ENCODE data around the gene CST4.
"Not testable (repeated sequence)": the region's sequence is repeated elsewhere in the genome, so short reads cannot be mapped to it uniquely, and the experiment has no call there.

The CST4 gene

GRCh38 chr20:23686046-23686750, 2.6 kb downstream of the CST4 start:
- no peak for FAIRE-seq

- FAIRE-seq = not testable (repeated sequence)
Measured at GRCh38 chr20:23685529-23685896, 3.3 kb downstream of the CST4 start.

DNA sequence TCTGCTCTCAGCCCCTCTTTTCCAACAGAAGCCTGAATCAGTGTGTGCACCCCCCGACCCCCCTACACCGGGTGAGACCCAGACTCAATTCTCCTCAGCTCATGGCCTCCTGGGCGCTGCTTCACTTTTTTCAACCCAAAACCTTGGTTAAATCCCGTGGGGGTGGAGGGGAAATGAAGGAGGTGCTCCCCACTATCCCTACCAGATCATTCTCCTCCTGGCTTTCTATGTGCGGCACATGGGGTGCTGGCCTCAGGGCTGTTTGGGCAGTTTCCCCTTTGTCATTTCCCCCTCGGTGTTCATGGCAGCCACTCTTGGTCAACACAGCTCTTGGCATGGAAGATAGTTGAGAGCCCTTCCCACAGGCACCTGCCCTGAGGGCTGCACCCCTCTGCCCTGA, 4.6 kb downstream of the CST4 start:
- no peak for FAIRE-seq

- FAIRE-seq = no peak
Measured at GRCh38 chr20:23683807-23684206, 5.0 kb downstream of the CST4 start.

- FAIRE-seq = no peak
Measured at GRCh38 chr20:23683281-23683680, 5.6 kb downstream of the CST4 start.

- no peak for FAIRE-seq
Measured at GRCh38 chr20:23680146-23680545, 8.7 kb downstream of the CST4 start.

DNA sequence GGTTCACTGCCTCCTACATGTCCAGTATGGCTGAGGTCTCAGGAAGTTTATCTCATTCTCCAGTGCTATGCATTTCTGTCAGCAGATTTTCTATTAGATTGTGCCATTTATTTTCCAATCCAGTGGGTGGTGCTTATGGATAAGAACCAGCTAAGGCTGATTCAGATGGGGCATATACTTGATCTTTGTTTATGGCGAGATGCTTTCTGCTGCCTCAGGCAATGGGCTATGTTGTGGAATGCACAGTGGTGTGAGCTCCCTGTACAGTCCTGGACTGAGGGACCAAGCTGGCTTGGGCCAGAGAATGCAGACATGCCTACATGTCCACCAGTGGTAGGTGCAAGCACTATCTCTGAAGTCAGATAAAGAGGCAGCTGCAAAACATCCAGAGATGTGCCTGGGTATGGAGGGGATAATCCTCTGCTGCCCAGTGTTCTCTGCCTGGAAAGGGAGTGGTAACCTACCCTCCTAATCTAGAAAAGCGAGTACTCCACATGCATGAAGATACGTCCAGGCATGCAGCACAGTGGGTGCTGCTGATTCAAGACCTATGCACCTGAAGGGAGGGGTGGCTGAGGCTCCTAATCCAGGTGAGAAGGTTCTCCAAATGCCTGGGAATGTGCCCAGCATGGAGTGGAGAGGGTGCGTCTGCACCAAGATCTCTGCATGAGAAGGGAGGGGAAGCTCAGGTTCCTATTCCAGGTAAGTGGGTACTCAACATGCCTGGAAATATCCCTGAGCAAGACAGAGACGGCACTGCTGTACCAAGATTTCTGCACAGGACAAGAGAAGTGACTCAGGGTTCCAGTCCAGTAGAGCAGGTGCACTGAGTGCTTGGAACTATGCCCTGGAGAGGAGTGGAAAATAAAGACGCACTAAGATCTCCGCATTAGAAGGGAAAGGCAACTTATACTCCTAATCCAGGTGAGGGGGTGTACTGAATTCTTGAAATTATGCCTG, 9.4 kb downstream of the CST4 start:
- FAIRE-seq = no peak

DNA sequence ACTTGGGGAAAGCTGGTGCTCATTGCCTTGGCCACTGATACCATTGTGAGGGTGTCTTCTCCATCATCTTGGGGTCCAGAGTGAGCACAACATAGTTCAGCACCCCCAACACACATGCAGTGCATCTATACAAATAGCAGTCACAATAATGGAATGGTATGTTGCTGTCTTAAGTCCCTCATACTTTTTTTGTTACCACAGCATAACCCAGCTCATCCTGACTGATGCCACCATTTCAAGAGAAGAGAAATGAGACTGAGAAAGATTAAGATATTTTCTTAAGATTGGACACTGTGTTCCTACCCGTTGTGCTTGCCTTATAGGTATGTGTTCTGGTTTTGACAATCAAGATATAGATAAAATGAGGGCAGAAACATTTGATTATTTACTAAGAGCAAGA, 15.6 kb downstream of the CST4 start:
- no peak for FAIRE-seq

- FAIRE-seq = no peak
Measured at GRCh38 chr20:23672158-23672557, 16.7 kb downstream of the CST4 start.

GRCh38 chr20:23671479-23671878, 17.4 kb downstream of the CST4 start:
- FAIRE-seq = no peak

DNA sequence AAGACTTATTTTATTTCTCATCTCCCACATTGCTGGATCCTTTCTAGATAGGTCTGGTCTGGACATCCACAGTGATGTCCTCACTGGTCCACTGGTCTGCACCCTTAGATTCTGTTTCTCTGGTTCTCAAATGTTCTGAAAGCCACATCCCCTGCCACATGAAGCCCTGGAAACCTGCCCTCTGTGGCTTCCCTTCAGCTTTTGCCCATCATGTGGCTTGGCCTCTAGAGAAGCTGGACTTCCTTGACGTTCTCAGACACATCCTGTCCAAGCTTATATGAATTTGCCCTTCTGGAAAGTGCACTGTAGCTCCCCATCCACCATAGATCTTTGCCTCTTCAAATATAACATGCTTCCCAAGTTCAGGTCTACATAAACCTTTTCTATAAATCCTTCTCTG, 18.5 kb downstream of the CST4 start:
- FAIRE-seq = no peak

DNA sequence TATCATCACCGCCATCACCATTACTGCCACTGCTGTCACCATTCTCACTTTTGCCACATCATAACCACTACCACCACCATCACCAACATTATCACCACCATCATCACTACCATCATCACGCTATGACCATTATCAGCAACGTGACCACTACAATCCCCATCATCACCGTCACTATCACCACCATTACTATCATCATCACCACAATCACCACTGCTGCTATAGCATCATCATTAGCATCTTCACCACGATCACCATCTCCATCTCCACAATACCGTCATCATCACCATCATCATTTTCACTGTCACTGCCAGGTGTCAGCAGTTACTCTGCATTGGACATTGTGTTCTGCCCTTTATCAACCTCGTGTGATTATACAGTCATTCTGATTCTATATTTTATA, 19.0 kb downstream of the CST4 start:
- FAIRE-seq = no peak

DNA sequence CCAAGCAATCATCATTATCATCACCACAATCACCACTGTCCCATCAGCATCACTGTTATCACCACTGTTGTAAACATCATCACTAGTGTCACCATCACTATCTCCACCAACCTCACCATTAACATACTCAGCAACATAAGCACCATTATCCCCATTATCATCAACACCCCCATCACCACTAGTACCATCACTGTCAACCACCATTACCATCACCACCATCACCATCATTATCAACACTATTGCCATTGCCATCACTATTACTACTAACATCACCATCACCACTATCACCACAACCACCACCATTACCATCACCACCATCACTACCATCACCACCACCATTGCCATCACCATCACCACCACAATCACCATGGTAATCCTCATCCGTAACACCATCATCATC, 19.5 kb downstream of the CST4 start:
- FAIRE-seq = no peak

DNA sequence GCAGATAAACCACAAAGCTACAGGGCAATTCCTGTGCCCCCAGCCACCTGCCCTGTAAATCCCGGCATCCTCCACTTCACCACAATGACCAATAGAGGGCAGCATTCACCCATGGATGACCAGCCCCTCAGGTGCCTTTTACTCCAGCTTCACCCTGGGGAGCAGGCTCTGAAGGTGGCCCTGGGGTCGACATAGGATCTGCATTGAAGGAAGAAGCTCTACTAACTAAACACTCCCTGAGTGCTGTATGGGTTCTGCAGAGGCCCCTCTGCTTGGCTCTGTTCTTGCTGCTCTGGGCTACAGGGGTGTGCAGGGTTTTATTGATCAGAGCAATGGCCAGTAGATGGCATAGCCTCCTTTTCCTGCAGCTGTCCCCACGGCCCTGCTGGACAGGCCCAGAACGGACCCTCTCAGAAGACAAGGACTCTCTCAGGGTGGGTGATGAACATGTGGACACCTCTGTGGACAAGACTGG, 20.3 kb downstream of the CST4 start:
- FAIRE-seq = no peak

GRCh38 chr20:23667666-23668065, 21.2 kb downstream of the CST4 start:
- FAIRE-seq = no peak

DNA sequence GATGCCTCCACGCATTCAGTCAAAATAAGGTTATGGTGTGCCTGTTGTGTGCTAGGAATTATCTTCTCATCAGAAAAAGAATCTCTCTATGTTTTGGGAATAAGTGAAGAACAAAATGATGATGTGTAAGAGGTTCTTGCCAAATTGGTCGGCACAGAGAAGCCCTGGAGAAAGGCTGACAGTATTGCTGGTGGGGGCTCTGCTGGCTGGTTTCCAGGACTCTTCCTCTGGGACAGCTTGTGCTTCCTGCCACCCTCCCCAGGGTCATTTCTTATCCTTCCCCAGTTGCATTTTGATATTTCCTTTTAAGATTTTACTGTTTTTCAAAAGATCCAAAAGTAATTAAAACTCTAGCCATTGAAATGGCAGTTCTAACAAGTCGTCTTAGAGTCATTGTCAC, 22.1 kb downstream of the CST4 start:
- no peak for FAIRE-seq

DNA sequence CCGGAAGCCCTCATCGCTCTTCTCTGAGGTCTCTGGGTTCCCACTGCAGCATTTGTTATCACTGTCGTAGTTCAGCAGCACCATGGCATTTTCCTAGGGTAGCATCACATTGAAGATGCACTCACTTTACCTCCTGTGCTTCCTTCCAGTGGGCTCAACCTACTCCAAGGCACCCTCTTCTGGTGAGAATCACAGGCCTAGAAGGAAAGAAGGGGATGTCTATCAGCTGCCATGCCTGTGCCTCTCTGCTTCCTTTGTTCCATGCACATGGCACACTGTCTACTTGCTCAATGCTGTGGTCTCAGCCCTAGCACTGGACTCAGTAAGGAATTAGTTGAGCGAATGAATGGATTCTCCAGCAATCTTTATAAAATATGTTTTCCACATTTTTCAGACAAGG, 22.6 kb downstream of the CST4 start:
- no peak for FAIRE-seq

GRCh38 chr20:23664954-23665353, 23.9 kb downstream of the CST4 start:
- no peak for FAIRE-seq

DNA sequence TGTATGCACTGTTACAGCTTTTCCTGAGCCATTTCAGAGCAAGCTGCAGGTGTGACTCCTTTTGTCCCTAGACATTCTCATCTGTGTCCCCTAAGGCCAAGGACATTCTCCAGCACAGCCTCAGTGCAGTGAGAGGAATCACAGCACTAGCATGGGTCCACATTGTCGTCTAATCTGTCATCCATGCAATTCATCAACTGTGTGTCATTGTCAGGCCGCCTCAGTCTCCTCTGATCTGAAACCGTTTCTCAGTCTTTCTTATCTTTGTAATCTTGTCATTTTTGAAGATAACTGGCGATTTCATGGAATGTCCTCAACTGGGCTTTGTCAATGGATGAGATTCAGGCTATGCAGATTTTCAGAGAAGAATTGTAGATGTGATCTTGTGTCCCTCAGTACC, 24.8 kb downstream of the CST4 start:
- FAIRE-seq = not testable (repeated sequence)

DNA sequence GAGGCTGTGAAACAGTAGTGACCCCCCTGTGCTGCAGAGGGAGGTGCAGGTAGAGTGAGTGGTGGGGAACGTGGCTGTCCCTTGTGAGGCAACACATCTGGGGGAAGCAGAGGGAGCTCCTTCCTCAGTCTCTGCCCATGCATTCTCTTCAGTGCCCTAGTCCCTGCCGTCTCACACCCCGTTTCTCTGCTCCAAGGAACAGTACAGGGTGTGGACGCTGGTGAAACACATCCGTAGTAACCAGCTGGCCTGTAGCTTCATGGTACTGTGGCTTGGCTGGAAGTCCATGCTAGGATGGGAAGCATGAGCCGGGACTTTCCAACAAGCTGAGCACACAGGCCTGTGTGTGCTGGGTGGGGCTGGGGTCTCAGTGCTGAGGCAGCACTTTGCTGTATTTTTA, 25.7 kb downstream of the CST4 start:
- FAIRE-seq = no peak

- FAIRE-seq = no peak
Measured at GRCh38 chr20:23662276-23662870, 26.5 kb downstream of the CST4 start.

DNA sequence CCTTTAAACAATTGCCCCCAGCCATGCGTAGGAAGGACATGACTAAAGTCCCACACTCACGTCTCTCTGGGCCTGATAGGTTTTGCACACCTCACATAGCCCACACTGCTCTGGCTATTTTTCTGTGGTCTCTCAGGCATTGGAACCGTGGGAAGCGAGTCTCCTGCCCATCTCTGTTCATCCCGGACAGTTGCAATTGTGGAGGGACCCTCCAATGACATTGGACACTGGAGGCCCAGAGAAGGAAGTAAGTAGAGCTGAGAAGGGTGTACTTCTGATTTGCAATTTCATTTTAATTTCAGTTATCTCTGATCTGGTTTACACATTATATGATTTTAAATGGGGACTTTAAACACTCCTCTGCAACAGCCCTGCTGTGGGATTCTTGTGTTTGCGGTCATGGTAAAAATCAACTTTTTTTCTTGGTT, 27.8 kb downstream of the CST4 start:
- FAIRE-seq = no peak

GRCh38 chr20:23659989-23660837, 28.6 kb downstream of the CST4 start:
- no peak for FAIRE-seq

Measured in G401.6 (cell line).